NCI-H82 treated with DMSO at 0.1 percent for 48 hours (cell line): ENCODE results near the gene SNIP1.
A peak's percentile ranks its signal among the peaks of the same experiment; 100 is the strongest.
"Not testable (repeated sequence)": the region's sequence is repeated elsewhere in the genome, so short reads cannot be mapped to it uniquely, and the experiment has no call there.

Source experiments
- DNase-seq: peaks from one replicate; lab custom pipeline; 2025; ENCODE audit not compliant: unreplicated experiment; lab: John Stamatoyannopoulos, UW

Gene SNIP1

DNA sequence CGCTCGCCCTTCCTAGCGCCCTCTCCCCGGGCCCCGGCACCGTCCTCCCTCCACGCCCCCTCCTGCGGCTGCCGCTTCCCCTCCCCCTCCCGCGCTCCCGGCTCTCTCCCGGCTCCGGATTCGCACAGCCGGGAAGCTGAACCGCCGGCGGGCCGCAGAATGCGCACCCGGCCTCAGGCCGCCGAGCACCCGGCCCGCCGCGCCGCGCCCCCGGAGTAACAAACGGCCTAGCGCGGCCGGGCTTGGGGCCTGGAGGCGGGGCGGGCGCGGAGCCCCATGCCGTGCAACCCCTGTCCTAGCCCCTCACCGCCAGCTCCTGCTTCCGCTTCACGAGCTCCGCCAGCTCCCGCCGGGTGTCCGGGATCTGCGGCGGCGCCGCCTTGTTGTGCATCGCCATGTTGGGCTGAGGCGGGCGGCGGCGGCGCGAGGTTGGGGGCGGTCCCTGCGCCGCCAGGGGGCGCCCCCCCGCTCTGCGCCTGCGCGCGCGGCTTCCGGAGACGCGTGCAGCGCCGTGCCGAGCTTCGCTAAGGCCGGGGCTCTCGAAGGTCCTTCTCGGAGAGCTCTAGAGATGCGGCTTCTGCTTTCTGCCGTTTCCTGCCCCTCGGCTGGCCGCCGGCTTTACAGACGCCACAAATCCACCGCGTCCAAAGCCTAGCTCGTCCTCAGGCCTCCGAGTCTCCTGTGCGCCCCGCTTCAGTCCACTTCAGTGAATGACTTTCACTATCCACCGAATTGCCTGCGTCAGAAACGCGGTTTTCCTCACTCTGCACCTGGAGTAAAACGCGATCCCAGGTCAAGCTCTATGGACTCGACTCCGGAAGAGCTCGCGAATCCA is 39.5 kb downstream of the SNIP1 start, which contains the start of gene MEAF6:
MEAF6 (minus strand) TSS at position 417 of the 835 bp plus-strand sequence; CDS start at position 397, 20 bp downstream.
- DNase-seq = peak; percentile 38

DNA sequence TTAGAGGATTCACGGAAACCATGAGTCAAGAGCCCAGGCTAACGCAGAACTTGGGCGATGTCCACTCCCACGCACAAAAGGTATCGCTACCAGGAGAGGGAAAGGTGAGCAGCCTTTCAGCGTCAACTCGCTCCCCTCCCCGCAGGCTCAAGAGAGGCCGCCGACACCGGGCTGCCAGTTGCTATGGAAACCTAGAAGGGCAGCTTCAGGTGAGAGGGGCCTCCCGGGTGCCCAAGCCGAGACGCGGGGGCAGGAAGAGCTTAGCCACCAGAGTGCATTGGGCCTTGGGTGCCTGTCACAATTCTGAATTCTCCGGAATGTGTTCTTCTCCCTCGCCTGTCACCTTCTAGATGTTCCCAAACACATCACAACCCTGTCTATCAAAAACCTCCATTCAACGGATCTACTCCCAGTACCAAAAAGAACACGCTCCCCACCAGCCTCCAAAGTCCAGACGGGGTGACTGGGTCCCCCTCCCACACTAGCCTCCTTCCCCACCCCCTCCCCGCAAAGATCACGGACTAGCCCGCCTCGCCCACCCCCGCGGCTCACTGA is 40.2 kb downstream of the SNIP1 start:
- peak; percentile 9 for DNase-seq

DNA sequence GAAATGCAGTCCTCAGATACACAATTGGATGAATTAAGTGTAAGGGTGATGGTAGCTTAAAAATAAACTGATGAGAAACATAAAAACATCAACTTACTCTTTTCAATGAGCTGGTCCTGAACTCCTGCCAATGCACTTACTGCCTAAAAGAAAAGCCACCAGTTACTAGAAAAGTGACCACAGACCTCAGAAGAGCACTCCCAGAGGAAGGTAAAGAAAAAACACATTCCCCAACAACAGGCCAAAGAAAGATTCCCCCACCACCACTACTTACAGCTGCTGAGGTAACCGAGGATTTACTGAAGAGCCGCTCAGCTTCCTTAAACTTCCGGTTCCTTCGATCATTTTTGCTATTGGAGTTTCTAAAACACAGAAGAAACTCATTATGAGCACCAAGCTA is 44.9 kb downstream of the SNIP1 start:
- DNase-seq = no peak

DNA sequence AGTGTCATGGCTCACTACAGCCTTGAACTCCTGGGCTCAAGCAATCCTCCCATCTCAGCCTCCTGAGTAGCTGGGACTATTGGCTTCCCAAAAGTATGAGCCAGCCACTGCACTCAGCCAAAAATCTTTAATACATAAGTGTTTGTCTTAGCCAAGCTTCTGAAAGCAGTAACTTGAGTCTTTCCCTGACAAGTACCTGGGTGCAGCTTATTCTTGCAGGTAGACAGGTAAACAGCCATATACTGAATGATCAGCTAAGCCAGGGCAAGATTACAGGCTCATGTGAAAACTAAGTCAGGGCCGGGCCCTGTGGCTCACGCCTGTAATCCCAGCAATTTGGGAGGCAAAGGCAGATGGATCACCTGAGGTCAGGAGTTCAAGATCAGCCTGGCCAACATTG is 47.4 kb downstream of the SNIP1 start:
- no peak for DNase-seq

DNA sequence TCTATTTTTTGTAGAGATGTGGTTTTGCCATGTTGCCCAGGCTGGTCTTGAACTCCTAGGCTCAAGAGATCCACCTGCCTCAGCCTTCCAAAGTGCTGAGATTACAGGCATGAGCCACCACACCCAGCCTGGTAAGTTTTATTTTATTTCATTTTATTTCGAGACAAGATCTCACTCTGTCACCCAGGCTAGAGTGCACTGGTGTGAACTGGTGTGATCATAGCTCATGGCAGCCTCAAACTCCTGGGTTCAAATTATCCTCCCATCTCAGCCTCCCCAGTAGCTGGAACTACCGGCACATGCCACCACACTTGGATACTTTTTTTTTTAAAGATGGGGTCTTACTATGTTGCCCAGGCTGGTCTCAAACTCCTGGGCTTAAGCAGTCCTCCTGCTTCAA is 51.3 kb downstream of the SNIP1 start:
- not testable (repeated sequence) for DNase-seq

DNA sequence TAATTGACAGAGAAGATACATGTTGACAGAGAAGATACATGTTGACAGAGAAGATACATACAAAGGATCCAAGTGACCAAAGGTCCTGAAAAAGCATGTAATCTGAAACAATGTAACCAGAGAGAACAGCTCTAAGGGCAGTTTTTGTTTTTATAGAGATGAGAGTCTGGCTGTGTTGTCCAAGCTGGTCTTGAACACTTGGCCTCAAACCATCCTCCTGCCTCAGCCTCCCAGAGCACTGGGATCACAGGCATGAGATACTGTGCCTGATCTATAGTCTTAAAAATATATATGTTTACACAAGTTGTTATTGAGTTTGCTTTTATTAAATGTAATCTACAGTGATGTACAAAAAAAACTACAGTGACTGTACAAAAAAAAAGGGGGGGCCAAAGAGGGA is 52.0 kb downstream of the SNIP1 start:
- DNase-seq = no peak

DNA sequence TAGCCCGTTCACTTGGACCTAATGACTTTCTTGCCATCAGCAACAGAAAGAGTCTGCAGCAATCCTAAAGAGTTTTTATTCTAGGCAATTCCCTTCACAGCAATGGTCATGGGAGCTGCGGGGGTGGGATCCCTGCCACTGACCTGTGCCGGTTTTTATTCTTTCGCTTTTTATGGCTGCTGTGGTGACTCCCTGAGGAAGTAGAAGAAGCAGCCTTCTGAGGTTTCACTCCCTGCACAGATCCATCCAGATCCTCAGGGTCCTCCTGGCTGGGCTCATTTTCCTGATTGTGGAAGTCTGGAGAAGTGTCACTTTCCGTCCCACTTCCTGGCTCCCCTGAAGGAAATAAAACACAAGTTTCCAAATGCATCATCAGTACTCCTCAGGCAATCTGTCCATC is 52.4 kb downstream of the SNIP1 start:
- no peak for DNase-seq

DNA sequence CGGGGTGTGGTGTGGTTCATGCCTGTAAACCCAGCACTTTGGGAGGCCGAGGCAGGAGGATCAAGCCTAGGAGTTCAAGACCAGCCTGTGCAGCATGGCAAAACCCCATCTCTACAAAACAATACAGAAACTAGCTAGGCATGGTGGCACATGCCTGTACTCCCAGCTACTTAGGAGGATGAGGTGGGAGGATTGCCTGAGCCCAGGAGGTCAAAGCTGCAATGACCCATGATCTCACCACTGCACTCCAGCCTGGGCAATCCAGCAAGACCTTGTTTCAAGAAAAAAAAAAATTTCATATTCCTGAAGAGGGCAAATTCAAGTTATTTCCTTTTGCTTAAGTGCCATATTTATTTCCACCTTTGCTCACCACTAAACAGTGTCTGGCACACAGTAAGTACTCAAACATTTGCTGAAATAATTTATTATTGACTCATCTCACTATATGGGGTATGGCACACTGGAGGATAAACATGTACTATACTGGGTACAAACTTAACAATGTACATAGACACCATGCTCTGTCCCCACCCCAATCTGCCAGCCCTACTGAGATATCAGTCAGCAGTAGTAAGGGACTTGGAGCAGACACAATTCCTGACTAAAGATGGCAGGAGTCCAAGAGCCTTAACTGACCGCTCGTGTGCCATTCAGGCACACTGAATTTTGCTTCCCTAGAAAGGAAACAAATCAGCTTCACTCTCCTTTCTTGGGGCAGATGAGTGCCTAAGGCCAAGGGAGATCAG is 55.0 kb downstream of the SNIP1 start:
- no peak for DNase-seq

DNA sequence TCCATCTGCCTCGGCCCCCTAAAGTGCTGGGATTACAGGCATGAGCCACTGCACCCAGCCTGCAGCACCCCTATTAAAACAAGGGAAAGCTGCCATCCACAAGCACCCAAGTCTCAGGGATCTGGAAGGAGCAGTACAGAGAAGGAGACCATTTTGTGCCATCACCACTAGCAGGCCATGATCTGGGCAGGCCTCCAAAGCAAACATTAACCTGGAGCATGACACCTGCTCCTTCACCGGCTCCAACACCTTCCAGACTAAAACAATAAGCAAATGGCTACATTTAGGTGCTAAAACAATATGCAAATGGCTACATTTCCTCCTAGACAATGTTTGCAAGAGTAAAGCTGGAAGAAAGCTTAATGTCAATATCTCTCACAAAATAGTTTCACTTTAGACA is 56.3 kb downstream of the SNIP1 start:
- DNase-seq = no peak

DNA sequence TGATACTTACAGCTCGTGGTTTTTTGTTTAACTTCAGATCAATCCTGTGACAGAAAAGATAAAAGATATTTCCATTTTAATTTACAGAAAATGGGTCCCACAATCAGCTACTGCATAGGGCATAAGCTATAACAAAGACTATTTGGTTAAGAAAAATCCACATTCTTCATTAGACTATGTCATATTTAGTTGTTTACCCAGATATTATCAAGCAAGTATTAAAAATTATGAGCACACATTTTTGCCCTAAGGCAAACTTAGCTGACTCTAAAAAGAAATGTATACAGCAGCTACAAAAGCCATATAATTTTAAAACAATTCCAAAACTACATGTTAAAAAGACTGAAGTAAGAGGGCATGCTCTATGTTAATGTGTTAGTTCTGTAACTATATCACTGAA is 58.2 kb downstream of the SNIP1 start:
- no peak for DNase-seq

DNA sequence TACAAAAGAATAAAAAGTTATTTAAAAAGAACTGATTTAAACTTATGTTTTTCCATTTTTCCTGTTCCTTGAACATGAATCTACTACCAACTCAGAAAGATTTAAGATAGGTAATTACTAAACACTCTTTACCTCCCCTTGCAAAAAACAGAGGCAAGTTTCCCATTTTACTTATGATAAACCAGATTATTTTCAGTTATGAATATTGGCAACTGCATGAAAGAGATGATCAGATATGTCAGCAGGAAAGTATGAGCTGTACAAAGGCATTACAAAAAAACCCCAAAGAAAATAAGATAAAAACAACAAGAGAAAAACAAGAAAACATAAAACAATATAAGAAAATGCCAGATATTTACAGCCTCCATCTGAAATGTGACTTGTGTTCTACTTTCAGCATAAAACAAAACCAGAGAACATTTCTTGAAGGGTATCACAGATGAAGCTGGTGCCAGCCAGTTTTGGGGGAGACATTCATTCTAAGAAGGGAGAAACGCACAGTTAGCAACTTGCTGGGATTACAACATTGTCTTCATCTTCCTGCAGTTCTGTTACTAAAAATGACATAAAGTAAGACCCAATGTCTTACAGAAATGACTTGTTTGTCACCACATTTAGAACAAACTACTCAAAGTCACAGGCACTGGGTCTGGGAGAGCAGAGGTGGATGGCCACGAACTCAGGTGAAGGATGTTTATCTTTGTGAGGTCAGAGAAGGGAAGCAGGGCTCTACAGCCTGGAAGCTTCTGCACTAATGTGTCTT is 60.6 kb downstream of the SNIP1 start:
- DNase-seq = no peak

DNA sequence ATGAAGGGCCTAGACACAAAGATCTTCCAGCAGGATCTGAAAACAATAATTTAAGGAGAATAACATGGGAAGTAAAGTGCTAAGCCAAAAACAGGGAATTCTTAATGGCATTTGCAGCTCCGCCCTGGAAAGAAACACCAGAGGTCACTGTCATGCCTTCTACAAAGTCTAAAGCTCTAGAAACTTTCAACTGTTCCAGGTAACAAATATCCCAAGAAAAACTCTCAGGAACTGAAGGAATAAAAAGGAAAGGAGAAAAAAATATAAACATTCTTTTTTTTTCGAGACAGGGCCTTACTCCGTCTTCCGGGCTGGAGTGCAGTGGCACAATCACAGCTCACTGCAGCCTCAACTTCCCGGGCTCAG is 66.5 kb downstream of the SNIP1 start:
- no peak for DNase-seq

DNA sequence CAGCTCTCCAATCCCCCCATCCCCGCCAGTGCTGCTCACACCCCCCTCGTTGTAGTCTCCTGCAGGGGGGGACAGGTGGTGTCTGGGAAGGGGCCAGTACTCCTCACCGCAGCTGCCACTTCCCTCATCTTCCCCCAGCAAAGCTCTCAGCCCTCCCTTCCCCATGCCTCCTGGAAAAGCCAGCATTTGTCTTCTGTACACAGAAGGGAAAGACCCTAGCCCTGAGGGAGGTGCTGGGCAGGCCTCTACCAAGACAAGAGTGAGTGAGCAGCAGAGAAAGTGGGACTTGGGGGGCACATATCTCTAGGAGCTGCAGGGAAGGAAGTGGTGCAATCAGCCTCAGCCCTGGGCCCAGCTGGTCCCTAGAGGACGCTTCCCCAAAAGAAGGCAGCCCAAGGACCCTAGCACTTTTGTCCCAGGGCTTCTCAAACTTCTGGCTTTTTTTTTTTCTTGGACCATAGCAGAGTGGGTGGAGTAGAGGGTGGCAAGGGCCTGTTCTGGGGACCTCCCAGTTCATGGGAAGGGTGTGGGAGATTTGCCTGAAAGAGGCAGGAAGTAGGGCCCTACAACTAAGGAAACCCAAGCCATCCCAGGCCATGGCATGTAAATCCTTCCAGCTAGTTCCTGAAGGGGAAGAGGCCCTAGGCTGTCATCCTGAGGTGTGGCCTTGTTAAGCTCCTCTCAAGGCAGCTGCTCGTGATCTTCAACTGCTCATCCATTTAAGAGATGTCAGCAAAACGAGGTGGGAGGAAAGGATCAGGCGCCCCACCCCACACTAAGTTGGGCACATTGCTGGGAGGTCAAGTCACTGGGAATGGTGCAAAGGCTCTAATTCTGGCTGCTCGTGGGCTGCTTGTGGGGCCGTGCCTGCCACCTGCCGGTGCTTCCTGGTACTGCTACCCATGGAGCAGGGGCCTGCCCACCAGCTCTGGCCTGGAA is 67.1 kb downstream of the SNIP1 start:
- DNase-seq = peak; percentile 50

DNA sequence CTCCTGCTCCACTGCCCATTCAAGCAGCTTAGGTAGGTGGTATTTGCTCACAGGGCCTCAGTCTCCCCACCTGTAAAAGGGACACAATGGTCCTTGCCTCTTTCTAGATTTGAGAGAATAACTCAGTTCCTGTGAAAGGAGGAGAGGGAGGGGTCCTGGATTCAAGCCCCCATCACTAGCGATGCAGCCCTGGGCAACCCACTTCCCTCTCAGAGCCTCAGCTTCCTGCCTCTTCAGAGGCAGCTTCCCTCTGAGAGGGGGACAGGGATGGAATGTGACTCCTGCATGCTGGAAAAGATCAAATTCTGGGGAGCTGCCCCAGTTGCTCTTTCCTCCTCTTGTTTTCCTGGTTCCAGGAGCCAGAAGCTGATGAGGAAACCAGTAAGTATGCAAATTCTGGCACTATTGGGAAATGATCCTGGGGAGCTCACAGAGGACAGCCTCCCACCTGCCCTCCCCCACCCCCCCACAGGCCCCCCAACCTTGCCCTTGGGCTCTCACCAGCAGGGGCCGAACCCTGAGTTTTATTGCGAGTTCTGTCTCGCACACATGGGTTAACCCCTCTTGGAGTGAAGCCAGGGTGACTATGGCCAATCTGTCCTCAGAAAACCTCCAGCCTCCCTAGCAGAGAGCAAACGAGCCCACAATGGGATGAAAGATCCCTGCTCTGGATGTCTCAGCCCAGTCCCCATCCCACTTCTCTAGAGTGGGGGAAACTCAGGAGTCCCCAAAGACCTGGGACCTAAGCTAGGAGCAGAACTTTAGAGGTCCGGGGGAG is 68.0 kb downstream of the SNIP1 start:
- DNase-seq = peak; percentile 43
